ENCODE data around the gene ADPRM. TPM values are rescaled to one million over a fixed set of nuclear protein-coding genes. Genes with fewer than 3 reads are reported as not detected.

The ADPRM gene
- total RNA-seq, 6 experiments from 2014 or later, result 3.6 to 9.6 (median 4.5) TPM

GRCh38 chr17:10742431-10742830, 45.0 kb downstream of the ADPRM start:
- Histone ChIP-seq H3K36me3 (no peaks in the 10 kb centered on the region), H3K27me3 (no peaks in the 10 kb centered on the region), H3K9me3 (no peaks in the 10 kb centered on the region), H3K27ac (no peak overlapping the region), H3K4me1 (peaks cover 0 to 17% (median 8%) of the 10 kb centered on the region in 4 donors), H3K4me3 (no peak overlapping the region)
- WGBS (ENCODE audit: insufficient coverage, low coverage, low lambda C conversion rate, missing lambda C conversion rate), result 96% methylated on average over 6 of the region's 6 CpGs
- TF ChIP-seq CTCF (IDR thresholded peaks at IDR 0.05) (no peak), POLR2A (IDR thresholded peaks at IDR 0.05) (no peak)
- ATAC-seq (no peak), DNase-seq (no peak)
- intact Hi-C loops (cut with DNase I), result loop anchor here in 1 of 2 donors (10.0 kb wide), 1 partner anchor 102 kb away; no protein-coding TSS in a partner anchor

- ATAC-seq (peak in 3 of 4 donors; percentile 36 to 69 (median 36)), DNase-seq (no peak)
- no peaks in the 10 kb centered on the region for H3K36me3 ChIP-seq
- no peak overlapping the region for H3K27ac ChIP-seq
- intact Hi-C loops (cut with DNase I), result loop anchor here in 1 of 2 donors (10.0 kb wide), 1 partner anchor 101 kb away; no protein-coding TSS in a partner anchor
- peaks cover 0 to 7% (median under 1%) of the 10 kb centered on the region in 4 donors for H3K4me1 ChIP-seq
- no peak for TF ChIP-seq POLR2A (IDR thresholded peaks at IDR 0.05)
- no peak for TF ChIP-seq CTCF (IDR thresholded peaks at IDR 0.05)
- H3K27me3 ChIP-seq, result no peaks in the 10 kb centered on the region
- H3K4me3 ChIP-seq, result no peak overlapping the region
- WGBS (ENCODE audit: insufficient coverage, low coverage, low lambda C conversion rate, missing lambda C conversion rate), result 83% methylated on average over 8 of the region's 8 CpGs
- H3K9me3 ChIP-seq, result no peaks in the 10 kb centered on the region
These were observed 46.1 kb downstream of the ADPRM start for GRCh38 chr17:10743316-10744009.

GRCh38 chr17:10744501-10745000, 47.2 kb downstream of the ADPRM start:
- H3K27me3 ChIP-seq, result no peaks in the 10 kb centered on the region
- no peak for DNase-seq
- no peak overlapping the region for H3K27ac ChIP-seq
- 22% methylated on average over 7 of the region's 7 CpGs for WGBS (ENCODE audit: insufficient coverage, low coverage, low lambda C conversion rate, missing lambda C conversion rate)
- H3K9me3 ChIP-seq, result no peaks in the 10 kb centered on the region
- H3K36me3 ChIP-seq, result no peaks in the 10 kb centered on the region
- H3K4me3 ChIP-seq, result no peak overlapping the region
- intact Hi-C loops (cut with DNase I), result loop anchor here in 1 of 2 donors (10.0 kb wide), 1 partner anchor 100 kb away; no protein-coding TSS in a partner anchor
- peaks cover 0 to 5% (median 0%) of the 10 kb centered on the region in 4 donors for H3K4me1 ChIP-seq
- TF ChIP-seq CTCF (IDR thresholded peaks at IDR 0.05) (no peak), POLR2A (IDR thresholded peaks at IDR 0.05) (no peak)
- ATAC-seq, result peak; percentile 48 to 75 (median 62)

- WGBS (ENCODE audit: insufficient coverage, low coverage, low lambda C conversion rate, missing lambda C conversion rate), result 76% methylated on average over 6 of the region's 6 CpGs
- Histone ChIP-seq H3K4me3 (no peak overlapping the region), H3K4me1 (peaks cover 0 to 5% (median 0%) of the 10 kb centered on the region in 4 donors), H3K36me3 (no peaks in the 10 kb centered on the region), H3K27me3 (no peaks in the 10 kb centered on the region), H3K9me3 (no peaks in the 10 kb centered on the region), H3K27ac (no peak overlapping the region)
- intact Hi-C loops (cut with DNase I), result loop anchor here in 1 of 2 donors (10.0 kb wide), 1 partner anchor 100 kb away; no protein-coding TSS in a partner anchor
- DNase-seq, result no peak
- no peak for TF ChIP-seq POLR2A (IDR thresholded peaks at IDR 0.05)
- TF ChIP-seq CTCF (IDR thresholded peaks at IDR 0.05), result no peak
- no peak for ATAC-seq
These were observed 47.8 kb downstream of the ADPRM start for GRCh38 chr17:10745231-10745630.

Data from right lobe of liver (tissue), 6 donors.